Panc1 (cell line): ENCODE measurements around the gene FYN. TPM values are rescaled to one million over a fixed set of nuclear protein-coding genes. Genes with fewer than 3 reads are reported as not detected.

Source experiments
- ATAC-seq: fragments of 200-7000 bp; cut with Tn5 transposase; 2 replicates; pipeline ENCODE4 v1.9.1; 2020; ENCODE audit warnings: mild to moderate bottlenecking, moderate library complexity
- BruUV-seq: library from RNA; stranded (reverse); fragments of 400-500 nt; replicated peaks from 2 replicates; lab custom pipeline; 2021; lab: Mats Ljungman, UMichigan
- CTCF ChIA-PET: fragments of 300-600 bp; sonication (Branson Sonifier 250); formaldehyde crosslinking; loops from one replicate; lab custom pipeline; 2022; ENCODE audit warnings: antibody characterized with exemption; lab: Charles Lee
- POLR2A ChIA-PET: fragments of 300-600 bp; sonication (Branson Sonifier 250); formaldehyde crosslinking; loops from one replicate; lab custom pipeline; 2022; ENCODE audit warnings: antibody characterized with exemption; lab: Charles Lee
- DNase-seq: peaks from one replicate; pipeline ENCODE4 v3.0.0-alpha.2; 2010; ENCODE audit warnings: low read depth, low spot score
- H3K27ac ChIP-seq: 2 replicates; pipeline ENCODE4 v1.5.1; 2011; ENCODE audit warnings: mild to moderate bottlenecking, low read length, inconsistent platforms
- H3K27me3 ChIP-seq: fragments of 200-500 bp; sonication (Bioruptor generic); 2 replicates; pipeline ENCODE4 v1.6.0; 2014; ENCODE audit warnings: low read length, inconsistent platforms; ENCODE audit not compliant: control insufficient read depth, insufficient read depth
- H3K36me3 ChIP-seq: fragments of 200-500 bp; sonication (Bioruptor generic); 2 replicates; pipeline ENCODE4 v1.5.1; 2014; ENCODE audit warnings: inconsistent platforms, mild to moderate bottlenecking, low read length, moderate library complexity; ENCODE audit not compliant: control insufficient read depth, insufficient read depth
- H3K4me1 ChIP-seq: 2 replicates; pipeline ENCODE4 v1.5.1; 2011; ENCODE audit warnings: inconsistent platforms, mild to moderate bottlenecking, low read length, moderate library complexity; ENCODE audit not compliant: control insufficient read depth, insufficient read depth
- H3K4me3 ChIP-seq, 2 experiments: 2 replicates each; pipeline ENCODE4 v1.5.1; 2011 to 2012; ENCODE audit warnings: low read depth in 2 of 2, low read length in 2 of 2, mild to moderate bottlenecking in 2 of 2, inconsistent platforms in 1 of 2, moderate library complexity in 1 of 2
- H3K9me3 ChIP-seq: fragments of 200-500 bp; sonication (Bioruptor generic); 2 replicates; pipeline ENCODE4 v1.5.1; 2014; ENCODE audit warnings: low read depth, mild to moderate bottlenecking, inconsistent platforms, low read length, moderate library complexity; ENCODE audit not compliant: control insufficient read depth, insufficient read depth
- CTCF ChIP-seq: fragments of 450-650 bp; IDR thresholded peaks from 2 replicates; pipeline ENCODE4 v1.5.1; 2017; ENCODE audit warnings: mild to moderate bottlenecking
- POLR2AphosphoS5 ChIP-seq: IDR thresholded peaks from 2 replicates; pipeline ENCODE4 v1.6.1; 2012; ENCODE audit warnings: mild to moderate bottlenecking, low read depth, low read length, moderate library complexity
- REST ChIP-seq, 2 experiments: IDR thresholded peaks; 2 replicates each; pipeline ENCODE4 v1.6.1; 2011 to 2012; ENCODE audit warnings: low read depth in 2 of 2, control low read depth in 1 of 2, low read length in 1 of 2, mild to moderate bottlenecking in 1 of 2, moderate library complexity in 1 of 2; ENCODE audit not compliant: insufficient read depth in 1 of 2
- TCF7L2 ChIP-seq: IDR thresholded peaks from 2 replicates; pipeline ENCODE4 v1.6.1; 2011; ENCODE audit warnings: mild to moderate bottlenecking, low read depth, low read length, inconsistent platforms
- in situ Hi-C: cut with HindIII; loops from 2 replicates; pipeline ENCODE4 v1.10.0; 2016; ENCODE audit warnings: low sequenced_read_pairs, low pct_unique_long_range_greater_than_20kb
- intact Hi-C: fragments of 100-400 bp; cut with micrococcal nuclease; formaldehyde crosslinking; loops from one replicate; pipeline ENCODE4 v1.10.0; 2022; ENCODE audit not compliant: unreplicated experiment
- total RNA-seq: library from RNA; stranded (reverse); gene quantifications from one replicate; pipeline ENCODE4 v1.2.1, GENCODE V29; 2021; ENCODE audit not compliant: unreplicated experiment

FYN gene
- total RNA-seq, 1 experiment from 2014 or later, result 4.2 TPM

- no peak for TF ChIP-seq REST (IDR thresholded peaks at IDR 0.05; ENCODE audit: insufficient read depth in 1 of 2, low read depth in 2 of 2, low read length in 1 of 2)
- H3K27ac ChIP-seq, result no peak overlapping the region
- H3K27me3 ChIP-seq, result peaks cover 49% of the 10 kb centered on the region
- ATAC-seq, result no peak
- peak overlapping the region; percentile 47 to 87 for H3K4me3 ChIP-seq
- in situ Hi-C loops (no loop called here), intact Hi-C loops (no loop called here)
- peaks cover 12% of the 10 kb centered on the region for H3K4me1 ChIP-seq
- no peaks in the 10 kb centered on the region for H3K36me3 ChIP-seq
- CTCF ChIA-PET, result no interaction called here
- H3K9me3 ChIP-seq, result no peaks in the 10 kb centered on the region
- POLR2A ChIA-PET, result no interaction called here
- DNase-seq, result no peak
- no TSS peak for BruUV-seq
Observed at GRCh38 chr6:111874025-111874415, 768 bp upstream of the FYN start.

GRCh38 chr6:111872401-111873177 is 663 bp downstream of the FYN start:
- DNase-seq, result no peak
- ATAC-seq, result peak; percentile 22
- no peak overlapping the region for H3K27ac ChIP-seq
- BruUV-seq, result no TSS peak
- in situ Hi-C loops, result no loop called here
- CTCF ChIA-PET, result no interaction called here
- H3K27me3 ChIP-seq, result peaks cover 55% of the 10 kb centered on the region
- intact Hi-C loops, result no loop called here
- no peak for TF ChIP-seq REST (IDR thresholded peaks at IDR 0.05; ENCODE audit: insufficient read depth in 1 of 2, low read depth in 2 of 2, low read length in 1 of 2)
- no peak for TF ChIP-seq POLR2AphosphoS5
- TF ChIP-seq TCF7L2, result no peak
- TF ChIP-seq CTCF, result peak; percentile 39; the same call in 1 of the 2 replicates
- no peaks in the 10 kb centered on the region for H3K36me3 ChIP-seq
- peak overlapping the region; percentile 47 to 87 for H3K4me3 ChIP-seq
- POLR2A ChIA-PET, result no interaction called here
- peaks cover 12% of the 10 kb centered on the region for H3K4me1 ChIP-seq
- no peaks in the 10 kb centered on the region for H3K9me3 ChIP-seq
